SK-N-SH treated with all-trans-retinoic acid at 6 μM for 48 hours (cell line): Measurements from ENCODE around the gene COL24A1.

Source experiments
- ATAC-seq: fragments of 200-7000 bp; cut with Tn5 transposase; 3 replicates; pipeline ENCODE4 v1.9.1; 2020; ENCODE audit warnings: mild to moderate bottlenecking, moderate library complexity
- ARNTL ChIP-seq: fragments of 450-650 bp; formaldehyde crosslinking; IDR thresholded peaks from 2 replicates; pipeline ENCODE4 v1.5.0; 2020; ENCODE audit warnings: low read depth, mild to moderate bottlenecking, moderate library complexity, borderline replicate concordance
- BACH2 ChIP-seq: fragments of 250-450 bp; sonication (Bioruptor Pico); IDR thresholded peaks from 2 replicates; pipeline ENCODE4 v1.9.0; 2021; ENCODE audit warnings: mild to moderate bottlenecking, borderline replicate concordance
- CREB5 ChIP-seq: fragments of 250-450 bp; sonication (Bioruptor Pico); IDR thresholded peaks from 2 replicates; pipeline ENCODE4 v1.5.1; 2020; ENCODE audit warnings: low read depth, mild to moderate bottlenecking, moderate library complexity
- CSDC2 ChIP-seq: fragments of 250-450 bp; sonication (Bioruptor Pico); IDR thresholded peaks from 2 replicates; pipeline ENCODE4 v1.5.0; 2020; ENCODE audit warnings: mild to moderate bottlenecking, moderate library complexity
- ESRRG ChIP-seq: fragments of 250-450 bp; sonication (Bioruptor Pico); IDR thresholded peaks from 2 replicates; pipeline ENCODE4 v1.6.1; 2021; ENCODE audit warnings: mild to moderate bottlenecking
- GLIS3 ChIP-seq: fragments of 250-450 bp; sonication (Bioruptor Pico); IDR thresholded peaks from 2 replicates; pipeline ENCODE4 v1.5.0; 2020; ENCODE audit warnings: mild to moderate bottlenecking, moderate library complexity
- ISL1 ChIP-seq: fragments of 250-450 bp; sonication (Bioruptor Pico); IDR thresholded peaks from 2 replicates; pipeline ENCODE4 v2.1.2; 2022; ENCODE audit warnings: mild to moderate bottlenecking, moderate library complexity
- PPARA ChIP-seq: fragments of 250-450 bp; sonication (Bioruptor Pico); IDR thresholded peaks from 2 replicates; pipeline ENCODE4 v1.5.0; 2020; ENCODE audit warnings: mild to moderate bottlenecking, borderline replicate concordance
- RARB ChIP-seq: fragments of 250-450 bp; sonication (Bioruptor Pico); IDR thresholded peaks from 2 replicates; pipeline ENCODE4 v1.8.0; 2021; ENCODE audit warnings: mild to moderate bottlenecking, moderate library complexity
- SNAI2 ChIP-seq: fragments of 250-450 bp; sonication (Bioruptor Pico); IDR thresholded peaks from 2 replicates; pipeline ENCODE4 v1.5.0; 2020; ENCODE audit warnings: mild to moderate bottlenecking, moderate library complexity
- TCF4 ChIP-seq: fragments of 250-450 bp; sonication (Bioruptor Pico); IDR thresholded peaks from 2 replicates; pipeline ENCODE4 v1.8.0; 2021; ENCODE audit warnings: mild to moderate bottlenecking, moderate library complexity, borderline replicate concordance
- TOX ChIP-seq: fragments of 250-450 bp; sonication (Bioruptor Pico); IDR thresholded peaks from 2 replicates; pipeline ENCODE4 v1.8.0; 2021; ENCODE audit warnings: mild to moderate bottlenecking, moderate library complexity, borderline replicate concordance
- ZC3H10 ChIP-seq: fragments of 250-450 bp; sonication (Bioruptor Pico); IDR thresholded peaks from 2 replicates; pipeline ENCODE4 v1.5.1; 2021; ENCODE audit warnings: mild to moderate bottlenecking, moderate library complexity
- ZFP3 ChIP-seq: fragments of 250-450 bp; sonication (Bioruptor Pico); IDR thresholded peaks from 2 replicates; pipeline ENCODE4 v1.5.0; 2020; ENCODE audit warnings: mild to moderate bottlenecking, moderate library complexity
- ZFP30 ChIP-seq: fragments of 450-650 bp; formaldehyde crosslinking; IDR thresholded peaks from 2 replicates; pipeline ENCODE4 v1.5.0; 2022; ENCODE audit warnings: mild to moderate bottlenecking, moderate library complexity
- ZNF565 ChIP-seq: fragments of 450-650 bp; formaldehyde crosslinking; conservative IDR thresholded peaks from 2 replicates; pipeline ENCODE4 v1.5.0; 2020; ENCODE audit warnings: low read depth, mild to moderate bottlenecking, moderate library complexity
- ZNF70 ChIP-seq: fragments of 450-650 bp; formaldehyde crosslinking; IDR thresholded peaks from 2 replicates; pipeline ENCODE4 v1.5.0; 2020; ENCODE audit warnings: mild to moderate bottlenecking, moderate library complexity
- ZNF8 ChIP-seq: fragments of 450-650 bp; formaldehyde crosslinking; IDR thresholded peaks from 2 replicates; pipeline ENCODE4 v1.5.0; 2020; ENCODE audit warnings: mild to moderate bottlenecking, moderate library complexity
- TF ChIP-seq, protein P1 (sequence below): fragments of 250-450 bp; sonication (Bioruptor Pico); IDR thresholded peaks from 2 replicates; pipeline ENCODE4 v1.5.0; 2020; ENCODE audit warnings: mild to moderate bottlenecking, moderate library complexity
- TF ChIP-seq, protein P2 (sequence below): fragments of 250-450 bp; sonication (Bioruptor Pico); IDR thresholded peaks from 2 replicates; pipeline ENCODE4 v1.5.1; 2021; ENCODE audit warnings: mild to moderate bottlenecking, moderate library complexity
- TF ChIP-seq, protein P3 (sequence below): fragments of 250-450 bp; sonication (Bioruptor Pico); IDR thresholded peaks from 2 replicates; pipeline ENCODE4 v1.8.0; 2021; ENCODE audit warnings: low read depth, mild to moderate bottlenecking, moderate library complexity, borderline replicate concordance
- TF ChIP-seq, protein P4 (sequence below): fragments of 250-450 bp; sonication (Bioruptor Pico); IDR thresholded peaks from 2 replicates; pipeline ENCODE4 v1.8.0; 2020; ENCODE audit warnings: mild to moderate bottlenecking, moderate library complexity, borderline replicate concordance

COL24A1 gene

DNA sequence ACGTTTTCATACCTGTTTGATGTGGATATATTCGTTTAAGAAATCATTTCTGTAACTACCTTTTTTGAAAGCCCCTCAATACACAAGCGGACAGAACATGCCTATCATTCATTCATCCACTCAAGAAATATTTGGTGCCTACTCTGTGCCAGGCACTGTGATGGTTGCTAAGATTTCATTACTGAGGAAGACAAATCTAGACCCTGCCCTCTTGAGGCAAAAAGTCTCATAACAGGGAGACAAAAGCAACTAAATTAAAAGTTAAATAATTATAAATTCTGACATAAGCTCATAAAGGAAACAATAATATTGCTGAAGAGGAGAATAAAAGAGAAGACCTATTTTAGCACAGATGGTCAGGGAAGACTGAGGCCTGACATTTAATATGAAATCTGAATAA, 244.8 kb downstream of the COL24A1 start:
- ATAC-seq: no peak

GRCh38 chr1:85900921-85901320, 255.7 kb downstream of the COL24A1 start:
- TF ChIP-seq GLIS3 (no peak), ESRRG (CRISPR knock-in tag) (no peak), BACH2 (no peak), PPARA (CRISPR knock-in tag) (no peak), CSDC2 (no peak), ISL1 (CRISPR knock-in tag) (no peak), SNAI2 (no peak), ZNF565 (CRISPR knock-in tag) (no peak), ZFP30 (no peak), ARNTL (CRISPR knock-in tag) (no peak), ZNF8 (no peak), ZC3H10 (no peak), CREB5 (CRISPR knock-in tag) (no peak)
- TF ChIP-seq, protein P1, sequence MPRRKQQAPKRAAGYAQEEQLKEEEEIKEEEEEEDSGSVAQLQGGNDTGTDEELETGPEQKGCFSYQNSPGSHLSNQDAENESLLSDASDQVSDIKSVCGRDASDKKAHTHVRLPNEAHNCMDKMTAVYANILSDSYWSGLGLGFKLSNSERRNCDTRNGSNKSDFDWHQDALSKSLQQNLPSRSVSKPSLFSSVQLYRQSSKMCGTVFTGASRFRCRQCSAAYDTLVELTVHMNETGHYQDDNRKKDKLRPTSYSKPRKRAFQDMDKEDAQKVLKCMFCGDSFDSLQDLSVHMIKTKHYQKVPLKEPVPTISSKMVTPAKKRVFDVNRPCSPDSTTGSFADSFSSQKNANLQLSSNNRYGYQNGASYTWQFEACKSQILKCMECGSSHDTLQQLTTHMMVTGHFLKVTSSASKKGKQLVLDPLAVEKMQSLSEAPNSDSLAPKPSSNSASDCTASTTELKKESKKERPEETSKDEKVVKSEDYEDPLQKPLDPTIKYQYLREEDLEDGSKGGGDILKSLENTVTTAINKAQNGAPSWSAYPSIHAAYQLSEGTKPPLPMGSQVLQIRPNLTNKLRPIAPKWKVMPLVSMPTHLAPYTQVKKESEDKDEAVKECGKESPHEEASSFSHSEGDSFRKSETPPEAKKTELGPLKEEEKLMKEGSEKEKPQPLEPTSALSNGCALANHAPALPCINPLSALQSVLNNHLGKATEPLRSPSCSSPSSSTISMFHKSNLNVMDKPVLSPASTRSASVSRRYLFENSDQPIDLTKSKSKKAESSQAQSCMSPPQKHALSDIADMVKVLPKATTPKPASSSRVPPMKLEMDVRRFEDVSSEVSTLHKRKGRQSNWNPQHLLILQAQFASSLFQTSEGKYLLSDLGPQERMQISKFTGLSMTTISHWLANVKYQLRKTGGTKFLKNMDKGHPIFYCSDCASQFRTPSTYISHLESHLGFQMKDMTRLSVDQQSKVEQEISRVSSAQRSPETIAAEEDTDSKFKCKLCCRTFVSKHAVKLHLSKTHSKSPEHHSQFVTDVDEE: no peak
- TF ChIP-seq, protein P2, sequence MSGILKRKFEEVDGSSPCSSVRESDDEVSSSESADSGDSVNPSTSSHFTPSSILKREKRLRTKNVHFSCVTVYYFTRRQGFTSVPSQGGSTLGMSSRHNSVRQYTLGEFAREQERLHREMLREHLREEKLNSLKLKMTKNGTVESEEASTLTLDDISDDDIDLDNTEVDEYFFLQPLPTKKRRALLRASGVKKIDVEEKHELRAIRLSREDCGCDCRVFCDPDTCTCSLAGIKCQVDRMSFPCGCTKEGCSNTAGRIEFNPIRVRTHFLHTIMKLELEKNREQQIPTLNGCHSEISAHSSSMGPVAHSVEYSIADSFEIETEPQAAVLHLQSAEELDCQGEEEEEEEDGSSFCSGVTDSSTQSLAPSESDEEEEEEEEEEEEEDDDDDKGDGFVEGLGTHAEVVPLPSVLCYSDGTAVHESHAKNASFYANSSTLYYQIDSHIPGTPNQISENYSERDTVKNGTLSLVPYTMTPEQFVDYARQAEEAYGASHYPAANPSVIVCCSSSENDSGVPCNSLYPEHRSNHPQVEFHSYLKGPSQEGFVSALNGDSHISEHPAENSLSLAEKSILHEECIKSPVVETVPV: no peak
- TF ChIP-seq, protein P3, sequence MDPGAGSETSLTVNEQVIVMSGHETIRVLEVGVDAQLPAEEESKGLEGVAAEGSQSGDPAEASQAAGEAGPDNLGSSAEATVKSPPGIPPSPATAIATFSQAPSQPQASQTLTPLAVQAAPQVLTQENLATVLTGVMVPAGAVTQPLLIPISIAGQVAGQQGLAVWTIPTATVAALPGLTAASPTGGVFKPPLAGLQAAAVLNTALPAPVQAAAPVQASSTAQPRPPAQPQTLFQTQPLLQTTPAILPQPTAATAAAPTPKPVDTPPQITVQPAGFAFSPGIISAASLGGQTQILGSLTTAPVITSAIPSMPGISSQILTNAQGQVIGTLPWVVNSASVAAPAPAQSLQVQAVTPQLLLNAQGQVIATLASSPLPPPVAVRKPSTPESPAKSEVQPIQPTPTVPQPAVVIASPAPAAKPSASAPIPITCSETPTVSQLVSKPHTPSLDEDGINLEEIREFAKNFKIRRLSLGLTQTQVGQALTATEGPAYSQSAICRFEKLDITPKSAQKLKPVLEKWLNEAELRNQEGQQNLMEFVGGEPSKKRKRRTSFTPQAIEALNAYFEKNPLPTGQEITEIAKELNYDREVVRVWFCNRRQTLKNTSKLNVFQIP (CRISPR knock-in tag): no peak
- ATAC-seq: no peak

More for the DNA sequence above, 244.8 kb downstream of the COL24A1 start:
- TF ChIP-seq, protein P1: no peak
- TF ChIP-seq, protein P3 (CRISPR knock-in tag): no peak
- TF ChIP-seq ZNF565 (CRISPR knock-in tag) (no peak), RARB (CRISPR knock-in tag) (no peak), TCF4 (CRISPR knock-in tag) (no peak), ZNF70 (CRISPR knock-in tag) (no peak), ZFP3 (no peak), GLIS3 (no peak), BACH2 (no peak), ZFP30 (no peak), TOX (no peak), ZNF8 (no peak), PPARA (CRISPR knock-in tag) (no peak), ESRRG (CRISPR knock-in tag) (no peak), CSDC2 (no peak)
- TF ChIP-seq, protein P4, sequence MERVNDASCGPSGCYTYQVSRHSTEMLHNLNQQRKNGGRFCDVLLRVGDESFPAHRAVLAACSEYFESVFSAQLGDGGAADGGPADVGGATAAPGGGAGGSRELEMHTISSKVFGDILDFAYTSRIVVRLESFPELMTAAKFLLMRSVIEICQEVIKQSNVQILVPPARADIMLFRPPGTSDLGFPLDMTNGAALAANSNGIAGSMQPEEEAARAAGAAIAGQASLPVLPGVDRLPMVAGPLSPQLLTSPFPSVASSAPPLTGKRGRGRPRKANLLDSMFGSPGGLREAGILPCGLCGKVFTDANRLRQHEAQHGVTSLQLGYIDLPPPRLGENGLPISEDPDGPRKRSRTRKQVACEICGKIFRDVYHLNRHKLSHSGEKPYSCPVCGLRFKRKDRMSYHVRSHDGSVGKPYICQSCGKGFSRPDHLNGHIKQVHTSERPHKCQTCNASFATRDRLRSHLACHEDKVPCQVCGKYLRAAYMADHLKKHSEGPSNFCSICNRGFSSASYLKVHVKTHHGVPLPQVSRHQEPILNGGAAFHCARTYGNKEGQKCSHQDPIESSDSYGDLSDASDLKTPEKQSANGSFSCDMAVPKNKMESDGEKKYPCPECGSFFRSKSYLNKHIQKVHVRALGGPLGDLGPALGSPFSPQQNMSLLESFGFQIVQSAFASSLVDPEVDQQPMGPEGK (CRISPR knock-in tag): no peak
